ENCODE results near the gene NFIC. TPM values are rescaled to one million over a fixed set of nuclear protein-coding genes. Genes with fewer than 3 reads are reported as not detected.
"Not testable (repeated sequence)": the region's sequence is repeated elsewhere in the genome, so short reads cannot be mapped to it uniquely, and the experiment has no call there.

NFIC gene
- polyA plus RNA-seq, 1 experiment = 5.0 TPM

DNA sequence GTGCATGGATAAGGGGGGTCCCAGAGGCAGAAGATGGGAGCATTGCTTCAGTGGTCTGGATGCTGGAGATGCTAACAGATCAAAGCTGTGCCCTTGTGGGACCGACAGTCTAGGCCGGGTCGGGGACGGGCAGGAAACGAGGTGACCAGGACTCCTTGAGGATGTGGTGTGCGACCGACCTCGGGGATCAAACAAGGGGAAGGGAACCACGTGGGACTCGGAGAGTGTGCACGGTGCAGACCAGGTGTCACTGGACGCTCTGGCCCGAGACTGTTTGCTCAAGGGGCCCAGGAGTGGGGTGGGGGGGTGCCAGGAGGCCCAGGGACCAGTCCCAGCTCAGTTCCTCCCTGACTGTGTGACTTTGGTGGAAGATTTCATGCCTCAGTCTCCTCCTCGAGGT is 6.0 kb downstream of the NFIC start:
- CTCF ChIA-PET = interaction anchor here (0.9 to 3.8 kb wide), 3 partner anchors 57 to 155 kb away, joined by 3 to 12 read pairs (median 4); no protein-coding TSS in a partner anchor

DNA sequence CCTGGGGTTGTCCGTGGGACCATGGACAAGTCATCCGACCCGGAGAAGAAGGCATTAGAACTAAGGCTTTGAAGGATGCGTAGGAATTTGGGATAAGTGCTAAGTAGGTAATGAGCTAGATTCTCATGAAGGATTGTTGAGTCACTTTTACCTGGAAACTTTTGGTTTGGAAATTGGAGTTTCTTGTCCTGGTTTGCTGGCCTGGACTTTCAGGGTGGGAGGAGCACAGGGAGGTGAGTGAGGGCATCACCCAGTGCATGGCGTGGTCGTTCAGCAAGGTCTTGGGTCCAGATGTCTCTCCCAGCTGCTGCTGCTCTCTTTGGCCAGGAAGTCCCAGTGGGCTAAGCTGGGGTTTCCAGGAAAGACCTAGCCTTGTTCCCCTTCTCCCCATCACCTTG is 7.6 kb downstream of the NFIC start:
- POLR2A ChIA-PET = no interaction called here
- H3K4me3 ChIP-seq (ENCODE audit: low read depth, low read length) = no peak overlapping the region
- H3K27me3 ChIP-seq (ENCODE audit: control insufficient read depth, insufficient read depth, low read length) = no peaks in the 10 kb centered on the region
- CTCF ChIA-PET = interaction anchor here (0.6 to 3.8 kb wide), 2 partner anchors 55 to 69 kb away, joined by 3 to 12 read pairs; no protein-coding TSS in a partner anchor
- peaks cover 8% of the 10 kb centered on the region for H3K36me3 ChIP-seq (ENCODE audit: control insufficient read depth, insufficient read depth, low read length)
- DNase-seq (ENCODE audit: low read depth) = no peak
- TF ChIP-seq, protein P1, sequence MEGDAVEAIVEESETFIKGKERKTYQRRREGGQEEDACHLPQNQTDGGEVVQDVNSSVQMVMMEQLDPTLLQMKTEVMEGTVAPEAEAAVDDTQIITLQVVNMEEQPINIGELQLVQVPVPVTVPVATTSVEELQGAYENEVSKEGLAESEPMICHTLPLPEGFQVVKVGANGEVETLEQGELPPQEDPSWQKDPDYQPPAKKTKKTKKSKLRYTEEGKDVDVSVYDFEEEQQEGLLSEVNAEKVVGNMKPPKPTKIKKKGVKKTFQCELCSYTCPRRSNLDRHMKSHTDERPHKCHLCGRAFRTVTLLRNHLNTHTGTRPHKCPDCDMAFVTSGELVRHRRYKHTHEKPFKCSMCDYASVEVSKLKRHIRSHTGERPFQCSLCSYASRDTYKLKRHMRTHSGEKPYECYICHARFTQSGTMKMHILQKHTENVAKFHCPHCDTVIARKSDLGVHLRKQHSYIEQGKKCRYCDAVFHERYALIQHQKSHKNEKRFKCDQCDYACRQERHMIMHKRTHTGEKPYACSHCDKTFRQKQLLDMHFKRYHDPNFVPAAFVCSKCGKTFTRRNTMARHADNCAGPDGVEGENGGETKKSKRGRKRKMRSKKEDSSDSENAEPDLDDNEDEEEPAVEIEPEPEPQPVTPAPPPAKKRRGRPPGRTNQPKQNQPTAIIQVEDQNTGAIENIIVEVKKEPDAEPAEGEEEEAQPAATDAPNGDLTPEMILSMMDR (IDR thresholded peaks at IDR 0.05; ENCODE audit: insufficient read depth, low read depth, low read length) = no peak

More for the DNA sequence above, 6.0 kb downstream of the NFIC start:
- POLR2A ChIA-PET = no interaction called here
- no peak for DNase-seq (ENCODE audit: low read depth)
- no peak overlapping the region for H3K4me3 ChIP-seq (ENCODE audit: low read depth, low read length)
- H3K36me3 ChIP-seq (ENCODE audit: control insufficient read depth, insufficient read depth, low read length) = peaks cover 6% of the 10 kb centered on the region
- no peaks in the 10 kb centered on the region for H3K27me3 ChIP-seq (ENCODE audit: control insufficient read depth, insufficient read depth, low read length)
- TF ChIP-seq, protein P1 (IDR thresholded peaks at IDR 0.05; ENCODE audit: insufficient read depth, low read depth, low read length) = no peak

DNA sequence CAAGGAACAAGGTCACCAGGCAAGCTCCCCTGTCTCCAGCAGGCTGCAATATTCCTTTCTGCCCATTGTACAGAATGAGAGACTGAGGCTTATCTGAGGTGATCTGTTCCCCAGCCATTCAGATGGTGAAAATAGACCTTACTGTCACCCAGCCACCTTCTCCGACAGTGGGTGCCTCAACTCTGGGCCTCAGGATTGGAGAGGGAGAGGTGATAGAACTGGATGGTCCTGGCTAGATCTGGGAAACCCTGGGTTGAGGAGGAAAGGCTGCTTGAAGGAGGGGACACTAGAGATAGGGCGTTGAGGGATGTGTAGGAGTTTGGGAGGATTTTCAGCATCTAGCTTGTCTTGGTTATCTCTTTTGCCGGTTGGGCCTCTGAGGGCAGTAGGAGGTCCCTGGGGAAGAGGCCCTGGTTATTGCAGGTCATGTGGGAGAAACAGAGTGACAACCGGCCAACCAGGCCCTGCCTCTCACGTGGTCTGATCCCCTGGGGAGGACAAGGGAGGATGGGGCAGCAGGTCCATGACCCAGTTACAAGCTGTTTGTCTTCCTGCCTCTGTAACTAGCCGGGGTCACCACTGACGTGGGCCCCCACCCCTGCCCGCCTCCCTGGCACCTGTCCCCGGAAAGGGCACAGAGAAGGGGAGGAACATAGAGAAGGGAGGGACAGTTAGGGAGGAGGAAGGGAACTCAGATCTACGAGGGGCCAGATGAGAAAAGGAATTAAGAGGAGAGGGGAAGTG is 8.2 kb downstream of the NFIC start:
- no peaks in the 10 kb centered on the region for H3K27me3 ChIP-seq (ENCODE audit: control insufficient read depth, insufficient read depth, low read length)
- TF ChIP-seq, protein P1 (IDR thresholded peaks at IDR 0.05; ENCODE audit: insufficient read depth, low read depth, low read length) = no peak
- ChIA-PET POLR2A (interaction anchor here (0.8 kb wide), 1 partner anchor 1628 kb away, joined by 15 read pairs; no protein-coding TSS in a partner anchor), CTCF (interaction anchor here (0.6 to 3.8 kb wide), 3 partner anchors 54 to 97 kb away, joined by 3 to 12 read pairs (median 5); no protein-coding TSS in a partner anchor)
- H3K4me3 ChIP-seq (ENCODE audit: low read depth, low read length) = no peak overlapping the region; the same call in 1 of the 2 replicates
- DNase-seq (ENCODE audit: low read depth) = no peak
- peaks cover 8% of the 10 kb centered on the region for H3K36me3 ChIP-seq (ENCODE audit: control insufficient read depth, insufficient read depth, low read length)

DNA sequence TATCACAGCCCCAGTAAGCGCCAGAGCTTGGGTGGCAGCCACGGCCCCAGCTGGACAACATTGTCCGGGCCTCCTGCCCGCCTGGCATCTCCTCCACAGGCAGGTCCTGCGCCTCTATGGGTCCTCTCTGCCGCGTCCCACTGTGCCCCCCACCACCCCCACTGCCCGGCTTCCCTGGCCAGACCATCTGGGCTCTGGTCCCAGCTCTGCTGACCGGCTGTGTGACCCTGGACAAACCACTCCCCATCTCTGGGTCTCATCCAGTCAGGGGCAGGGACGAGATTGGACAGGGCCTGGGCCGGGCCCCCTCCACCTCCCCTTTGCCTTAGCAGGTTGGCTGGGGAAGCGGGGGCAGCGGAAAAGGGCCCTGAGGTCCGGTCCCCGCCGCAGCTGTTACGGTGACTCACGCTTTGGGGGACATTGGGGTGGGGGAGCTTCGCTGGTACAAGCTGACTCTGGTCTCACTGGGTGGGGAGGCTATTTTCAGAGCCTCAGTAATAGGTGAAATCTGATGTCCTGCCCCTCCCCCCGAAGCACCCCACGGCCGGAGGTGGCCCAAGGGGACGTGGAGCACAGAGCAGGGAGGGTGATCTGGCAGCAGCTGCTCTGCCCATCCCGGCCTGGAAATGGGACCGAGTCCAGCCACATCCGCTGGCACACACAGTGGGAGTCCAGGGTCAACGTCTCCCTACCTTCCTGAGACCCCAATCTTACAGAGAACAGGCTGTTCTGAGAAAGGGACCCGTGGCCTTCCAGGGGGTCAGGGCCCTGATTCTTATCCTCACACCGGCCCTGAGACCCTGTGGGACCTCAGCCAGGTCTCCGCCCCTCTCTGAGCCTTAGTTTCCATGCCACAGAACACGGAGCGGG is 9.1 kb downstream of the NFIC start:
- POLR2A ChIA-PET = interaction anchor here (0.8 kb wide), 1 partner anchor 1629 kb away, joined by 15 read pairs; no protein-coding TSS in a partner anchor
- Histone ChIP-seq H3K36me3 (ENCODE audit: control insufficient read depth, insufficient read depth, low read length) (peaks cover 8% of the 10 kb centered on the region), H3K27me3 (ENCODE audit: control insufficient read depth, insufficient read depth, low read length) (no peaks in the 10 kb centered on the region), H3K4me3 (ENCODE audit: low read depth, low read length) (no peak overlapping the region)
- CTCF ChIA-PET = interaction anchor here (1.0 to 3.8 kb wide), 4 partner anchors 12 to 96 kb away, joined by 3 to 12 read pairs (median 4); no protein-coding TSS in a partner anchor
- TF ChIP-seq, protein P1 (IDR thresholded peaks at IDR 0.05; ENCODE audit: insufficient read depth, low read depth, low read length) = no peak
- DNase-seq (ENCODE audit: low read depth) = no peak

DNA sequence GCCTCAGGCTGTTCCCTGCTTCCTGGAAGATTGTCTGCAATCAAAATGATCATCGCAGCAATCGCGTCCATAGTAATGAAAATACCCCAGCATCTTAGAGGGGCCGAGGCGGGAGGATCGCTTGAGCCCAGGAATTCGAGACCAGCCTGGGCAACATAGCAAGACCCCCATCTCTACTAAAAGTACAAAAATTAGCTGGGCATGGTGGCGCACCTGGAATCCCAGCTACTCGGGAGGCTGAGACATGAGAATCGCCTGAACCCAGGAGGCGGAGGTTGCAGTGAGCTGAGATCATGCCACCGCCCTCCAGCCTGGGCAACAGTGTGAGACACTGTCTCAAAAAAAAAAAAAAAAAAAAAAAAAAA is 9.7 kb downstream of the NFIC start:
- H3K27me3 ChIP-seq (ENCODE audit: control insufficient read depth, insufficient read depth, low read length); POLR2A ChIA-PET; H3K36me3 ChIP-seq (ENCODE audit: control insufficient read depth, insufficient read depth, low read length); DNase-seq (ENCODE audit: low read depth); H3K4me3 ChIP-seq (ENCODE audit: low read depth, low read length): not testable (repeated sequence)
- CTCF ChIA-PET = interaction anchor here (1.3 to 3.8 kb wide), 4 partner anchors 12 to 54 kb away, joined by 3 to 12 read pairs (median 4); no protein-coding TSS in a partner anchor
